Stimulated activated memory B cell treated with anti-CD40 and anti-IgM and Interleukin-4, amounts not matched to agents 10 μg/mL and 1 μg/mL and 100 μg/mL, for 72 hours (primary cell): ENCODE data around the gene HNRNPLL.

Experiments
- ATAC-seq: fragments of 150-1000 bp; cut with Tn5 transposase; 2 replicates; pipeline ENCODE4 v1.10.0; 2021
- H3K27ac Mint-ChIP-seq: one replicate; pipeline ENCODE4 v1.8.0; 2022; ENCODE audit warnings: mild to moderate bottlenecking, mixed read lengths
- H3K27me3 Mint-ChIP-seq: one replicate; pipeline ENCODE4 v1.8.0; 2022; ENCODE audit warnings: mixed read lengths
- H3K36me3 Mint-ChIP-seq: one replicate; pipeline ENCODE4 v1.8.0; 2022; ENCODE audit warnings: mixed read lengths
- H3K4me1 Mint-ChIP-seq: one replicate; pipeline ENCODE4 v1.8.0; 2022; ENCODE audit warnings: mixed read lengths
- H3K4me3 Mint-ChIP-seq: one replicate; pipeline ENCODE4 v1.8.0; 2022; ENCODE audit warnings: mild to moderate bottlenecking, moderate library complexity, mixed read lengths
- H3K9me3 Mint-ChIP-seq: one replicate; pipeline ENCODE4 v1.8.0; 2022; ENCODE audit warnings: mixed read lengths

HNRNPLL gene

DNA sequence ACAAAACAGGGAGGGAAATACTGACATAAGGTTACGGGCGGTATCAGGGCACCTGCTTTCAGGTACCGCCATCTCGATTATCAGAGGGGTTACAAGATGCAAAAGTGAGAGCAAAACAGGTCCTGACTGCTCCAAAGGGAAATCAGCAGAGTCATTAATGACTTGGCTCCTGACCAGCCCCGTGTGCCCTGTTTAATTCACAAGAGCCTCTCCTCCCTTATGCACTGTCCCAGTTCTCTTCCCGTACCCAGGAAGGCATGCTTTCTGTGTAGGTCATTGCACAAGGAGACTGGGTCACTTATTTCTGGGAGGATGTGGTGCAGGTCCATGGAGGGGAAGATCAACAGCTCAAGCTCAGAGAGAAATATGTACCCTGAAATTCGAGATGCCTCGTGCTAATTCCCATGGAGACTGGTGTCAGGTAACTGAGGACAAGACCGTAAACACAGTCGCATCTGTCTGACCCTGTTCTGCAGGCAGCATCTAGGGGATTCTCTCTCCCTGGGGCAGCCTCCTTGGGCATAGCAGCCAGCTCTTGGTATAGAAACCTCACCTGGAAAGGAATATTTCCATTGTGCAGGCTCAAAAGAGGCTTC lies 79.9 kb downstream of the HNRNPLL start:
- peaks cover 6% of the 10 kb centered on the region for H3K4me1 Mint-ChIP-seq
- H3K27ac Mint-ChIP-seq: no peak overlapping the region
- no peaks in the 10 kb centered on the region for H3K36me3 Mint-ChIP-seq
- no peaks in the 10 kb centered on the region for H3K9me3 Mint-ChIP-seq
- H3K27me3 Mint-ChIP-seq: peaks cover 9% of the 10 kb centered on the region
- no peak overlapping the region for H3K4me3 Mint-ChIP-seq
- no peak for ATAC-seq

- H3K27ac Mint-ChIP-seq: no peak overlapping the region
- H3K9me3 Mint-ChIP-seq: no peaks in the 10 kb centered on the region
Observed at GRCh38 chr2:38521835-38522234, 80.9 kb downstream of the HNRNPLL start.

DNA sequence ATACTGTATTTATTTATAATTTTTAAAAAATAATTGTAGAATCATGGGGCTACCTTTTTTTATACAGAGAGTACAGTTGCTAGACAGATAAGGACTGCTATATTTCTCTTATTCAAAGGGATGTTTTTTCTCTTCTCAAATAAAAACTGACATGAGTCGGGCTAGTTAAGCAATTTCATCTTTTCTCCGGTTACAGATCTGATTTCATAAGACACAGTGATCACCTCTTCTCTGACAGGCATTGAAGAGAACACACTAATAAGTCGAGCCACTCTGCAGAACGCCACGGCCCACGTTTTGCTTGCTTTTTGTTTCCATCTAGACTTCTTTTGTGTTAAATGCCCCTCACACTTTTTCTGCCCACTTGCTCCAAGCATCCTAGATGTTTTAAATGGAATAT lies 85.4 kb downstream of the HNRNPLL start:
- Mint-ChIP-seq H3K9me3 (no peaks in the 10 kb centered on the region), H3K4me1 (no peaks in the 10 kb centered on the region), H3K27me3 (peaks cover 13% of the 10 kb centered on the region), H3K4me3 (no peak overlapping the region), H3K27ac (no peak overlapping the region), H3K36me3 (no peaks in the 10 kb centered on the region)
- ATAC-seq: no peak

More at GRCh38 chr2:38521835-38522234, 80.9 kb downstream of the HNRNPLL start:
- H3K4me1 Mint-ChIP-seq: peaks cover 6% of the 10 kb centered on the region
- H3K27me3 Mint-ChIP-seq: peaks cover 9% of the 10 kb centered on the region
- ATAC-seq: no peak
- no peak overlapping the region for H3K4me3 Mint-ChIP-seq
- no peaks in the 10 kb centered on the region for H3K36me3 Mint-ChIP-seq

- Mint-ChIP-seq H3K27ac (no peak overlapping the region), H3K36me3 (no peaks in the 10 kb centered on the region), H3K27me3 (peaks cover 13% of the 10 kb centered on the region), H3K4me1 (no peaks in the 10 kb centered on the region), H3K4me3 (no peak overlapping the region), H3K9me3 (no peaks in the 10 kb centered on the region)
- ATAC-seq: no peak
Observed at GRCh38 chr2:38516526-38516925, 86.2 kb downstream of the HNRNPLL start.

DNA sequence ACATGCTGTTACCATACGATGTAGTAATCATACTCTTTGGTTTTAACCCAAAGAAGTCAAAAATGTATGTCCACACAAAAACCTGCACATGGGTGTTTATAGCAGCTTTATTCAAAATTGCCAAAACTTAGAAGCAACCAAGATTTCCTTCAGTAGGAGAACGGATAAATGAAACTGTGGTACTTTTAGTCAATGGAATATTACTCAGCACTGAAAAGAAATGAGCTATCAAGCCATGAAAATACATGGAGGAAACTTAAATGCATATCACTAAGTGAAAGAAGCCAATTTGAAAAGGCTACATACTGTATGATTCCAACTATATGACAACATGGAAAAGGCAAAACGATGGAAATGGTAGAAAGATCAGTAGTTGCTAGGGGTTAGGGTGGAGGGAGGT lies 86.6 kb downstream of the HNRNPLL start:
- H3K4me1 Mint-ChIP-seq: no peaks in the 10 kb centered on the region
- no peaks in the 10 kb centered on the region for H3K9me3 Mint-ChIP-seq
- no peaks in the 10 kb centered on the region for H3K36me3 Mint-ChIP-seq
- no peak overlapping the region for H3K27ac Mint-ChIP-seq
- peaks cover 13% of the 10 kb centered on the region for H3K27me3 Mint-ChIP-seq
- H3K4me3 Mint-ChIP-seq: no peak overlapping the region
- no peak for ATAC-seq

DNA sequence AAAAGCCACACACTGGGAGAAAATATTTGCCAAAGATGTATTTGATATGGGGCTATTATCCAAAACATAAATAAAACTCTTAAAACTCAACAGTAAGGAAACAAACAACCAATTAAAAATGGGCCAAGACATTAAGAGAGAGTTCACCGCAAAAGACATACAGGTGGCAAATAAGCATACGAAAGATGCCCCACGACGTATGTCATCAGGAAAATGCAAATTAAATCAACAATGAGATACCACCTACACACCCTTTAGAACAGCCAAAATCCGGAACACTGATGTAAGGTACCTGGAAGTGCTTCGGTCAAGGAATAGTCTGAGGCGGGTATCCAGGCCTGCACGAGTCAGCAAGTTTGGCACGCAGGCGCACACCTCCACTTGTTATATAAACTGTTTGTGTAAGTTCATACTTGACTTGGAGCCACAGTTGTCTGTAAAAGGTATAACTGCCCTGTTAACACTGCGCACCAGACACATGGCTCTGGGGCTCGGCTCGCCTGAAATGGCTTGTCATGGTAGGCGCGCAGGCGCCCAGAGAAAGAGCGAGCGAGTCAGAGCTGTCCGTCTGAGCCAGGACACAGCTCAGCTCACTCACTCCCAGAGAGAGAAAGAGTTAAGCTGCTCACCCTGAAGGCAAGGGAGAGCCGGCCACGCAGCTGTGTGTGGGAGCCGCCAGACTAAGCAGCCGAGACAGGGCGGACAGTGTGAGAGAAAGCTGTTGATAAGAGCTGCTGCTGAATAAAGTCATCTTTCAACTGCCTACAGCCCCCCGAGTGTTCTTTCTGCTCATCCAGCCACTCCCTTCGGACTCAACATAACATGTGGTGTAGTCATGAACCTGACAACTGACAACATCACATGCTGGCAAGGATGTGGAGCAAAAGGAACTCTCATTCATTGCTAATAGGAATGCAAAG lies 87.3 kb downstream of the HNRNPLL start:
- Mint-ChIP-seq H3K4me3 (no peak overlapping the region), H3K36me3 (no peaks in the 10 kb centered on the region), H3K9me3 (no peaks in the 10 kb centered on the region), H3K27ac (no peak overlapping the region), H3K27me3 (peaks cover 13% of the 10 kb centered on the region), H3K4me1 (no peaks in the 10 kb centered on the region)
- ATAC-seq: no peak

DNA sequence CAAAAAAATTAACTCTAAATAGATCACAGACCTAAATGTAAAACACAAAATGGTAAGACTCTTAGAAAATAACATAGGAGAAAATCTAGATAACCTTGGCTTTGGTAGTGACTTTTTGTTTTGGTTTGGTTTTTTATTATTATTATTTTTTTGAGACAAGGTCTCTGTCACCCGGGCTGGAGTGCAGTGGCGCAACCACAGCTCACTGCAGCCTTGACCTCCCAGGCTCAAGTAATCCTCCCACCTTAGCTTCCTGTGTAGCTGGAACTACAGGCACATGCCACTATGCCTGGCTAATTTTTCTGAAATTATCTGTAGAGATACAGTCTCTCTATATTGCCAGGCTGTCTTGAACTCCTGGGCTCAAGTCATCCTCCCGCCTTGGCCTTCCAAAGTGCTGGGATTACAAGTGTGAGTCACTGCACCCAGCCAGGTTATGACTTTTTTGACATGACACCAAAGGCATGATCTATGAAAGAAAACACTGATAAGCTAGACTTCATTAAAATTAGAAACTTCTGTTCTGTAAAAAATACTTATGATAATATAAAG lies 88.0 kb downstream of the HNRNPLL start:
- no peak overlapping the region for H3K4me3 Mint-ChIP-seq
- no peak for ATAC-seq
- H3K36me3 Mint-ChIP-seq: no peaks in the 10 kb centered on the region
- peaks cover 13% of the 10 kb centered on the region for H3K27me3 Mint-ChIP-seq
- H3K27ac Mint-ChIP-seq: no peak overlapping the region
- H3K9me3 Mint-ChIP-seq: no peaks in the 10 kb centered on the region
- H3K4me1 Mint-ChIP-seq: no peaks in the 10 kb centered on the region

DNA sequence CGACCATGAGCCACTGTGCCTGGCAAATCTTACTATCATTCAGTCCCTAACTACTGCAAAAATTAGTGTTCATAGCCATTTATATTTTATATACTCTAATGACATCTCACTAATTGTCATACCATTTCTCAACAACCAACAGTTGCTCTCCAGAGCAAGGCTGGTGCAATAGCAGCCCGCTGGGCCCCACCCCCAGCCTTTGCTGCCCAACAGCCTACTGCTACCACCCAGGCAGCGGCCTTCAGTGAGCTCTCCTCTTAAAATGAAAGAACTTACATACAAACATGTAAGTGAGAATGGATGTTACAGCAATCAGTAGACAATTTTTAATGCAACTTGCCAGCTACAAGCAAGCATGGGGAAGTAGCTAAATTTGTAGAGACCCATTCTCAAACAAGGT lies 90.5 kb downstream of the HNRNPLL start:
- peaks cover 7% of the 10 kb centered on the region for H3K4me1 Mint-ChIP-seq
- H3K27me3 Mint-ChIP-seq: peaks cover 13% of the 10 kb centered on the region
- no peak overlapping the region for H3K4me3 Mint-ChIP-seq
- no peaks in the 10 kb centered on the region for H3K9me3 Mint-ChIP-seq
- no peaks in the 10 kb centered on the region for H3K36me3 Mint-ChIP-seq
- no peak for ATAC-seq
- no peak overlapping the region for H3K27ac Mint-ChIP-seq
